ENCODE results near the gene PDIK1L.
"Not testable (repeated sequence)": the region's sequence is repeated elsewhere in the genome, so short reads cannot be mapped to it uniquely, and the experiment has no call there.

Gene PDIK1L

DNA sequence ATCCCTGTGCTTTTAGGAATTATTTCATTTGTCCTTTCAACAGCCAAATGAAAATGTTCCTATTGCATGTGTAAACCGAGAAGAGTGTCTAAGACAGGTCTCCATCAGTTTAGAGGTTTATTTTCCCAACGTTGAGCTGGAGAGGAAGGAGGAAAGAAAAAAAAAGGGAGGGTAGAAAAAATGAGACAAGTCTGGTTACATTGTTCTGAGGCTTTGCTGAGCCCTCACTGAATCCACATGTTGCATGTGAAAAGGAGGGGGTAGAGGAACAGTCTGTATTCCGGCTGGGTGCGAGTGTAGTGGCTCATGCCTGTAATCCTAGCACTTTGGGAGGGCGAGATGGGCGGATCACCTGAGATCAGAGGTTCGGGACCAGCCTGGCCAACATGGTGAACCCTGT, 19.2 kb upstream of the PDIK1L start:
- DNase-seq = no peak

DNA sequence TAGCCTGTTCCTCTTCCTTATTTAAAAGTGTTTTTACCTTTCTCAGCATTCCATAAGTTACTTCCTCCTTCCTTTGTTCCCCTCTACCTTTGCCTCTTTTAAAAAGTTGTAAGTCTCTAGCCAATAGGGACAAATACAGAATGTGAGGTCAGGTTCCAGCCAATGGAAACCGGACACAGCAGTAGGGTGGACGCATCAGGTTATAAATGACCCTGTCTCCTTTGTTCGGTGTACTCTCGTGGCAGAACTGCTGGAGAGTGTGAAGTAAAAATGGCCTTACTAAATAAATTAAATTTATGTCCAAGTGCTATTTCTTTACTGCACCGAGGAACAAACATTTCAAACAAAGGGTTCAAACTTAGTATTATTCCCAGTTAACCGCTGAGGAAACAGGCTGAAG, 18.1 kb upstream of the PDIK1L start:
- not testable (repeated sequence) for DNase-seq

DNA sequence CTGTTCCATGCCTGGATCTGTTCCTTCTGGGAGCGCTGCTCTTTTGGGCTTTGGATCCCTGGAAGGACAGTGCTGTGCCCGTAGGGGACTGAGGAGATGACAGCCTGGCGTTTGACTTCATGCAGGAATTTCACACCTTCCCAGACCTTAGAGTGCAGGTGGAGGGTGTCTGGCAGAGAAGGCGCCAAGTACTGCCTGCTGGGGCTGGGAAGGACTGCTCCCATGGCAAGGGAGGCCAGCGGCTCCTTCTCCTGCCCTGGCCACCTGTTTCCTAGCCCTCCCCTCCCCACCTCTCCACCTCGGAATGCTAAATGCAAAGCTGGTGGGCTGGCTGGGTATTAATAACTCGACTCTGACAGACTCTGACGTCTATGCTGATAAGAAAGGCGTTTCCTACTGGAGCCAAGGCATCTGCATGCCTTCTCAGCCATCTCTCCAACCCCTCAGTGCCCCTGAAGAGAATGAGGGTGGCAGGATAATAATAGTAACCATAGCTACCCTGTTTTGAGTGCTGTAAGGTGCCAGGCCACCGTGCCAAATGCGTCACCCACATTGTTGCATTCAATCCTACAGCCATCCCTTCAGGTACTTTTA, 17.5 kb upstream of the PDIK1L start:
- no peak for DNase-seq

DNA sequence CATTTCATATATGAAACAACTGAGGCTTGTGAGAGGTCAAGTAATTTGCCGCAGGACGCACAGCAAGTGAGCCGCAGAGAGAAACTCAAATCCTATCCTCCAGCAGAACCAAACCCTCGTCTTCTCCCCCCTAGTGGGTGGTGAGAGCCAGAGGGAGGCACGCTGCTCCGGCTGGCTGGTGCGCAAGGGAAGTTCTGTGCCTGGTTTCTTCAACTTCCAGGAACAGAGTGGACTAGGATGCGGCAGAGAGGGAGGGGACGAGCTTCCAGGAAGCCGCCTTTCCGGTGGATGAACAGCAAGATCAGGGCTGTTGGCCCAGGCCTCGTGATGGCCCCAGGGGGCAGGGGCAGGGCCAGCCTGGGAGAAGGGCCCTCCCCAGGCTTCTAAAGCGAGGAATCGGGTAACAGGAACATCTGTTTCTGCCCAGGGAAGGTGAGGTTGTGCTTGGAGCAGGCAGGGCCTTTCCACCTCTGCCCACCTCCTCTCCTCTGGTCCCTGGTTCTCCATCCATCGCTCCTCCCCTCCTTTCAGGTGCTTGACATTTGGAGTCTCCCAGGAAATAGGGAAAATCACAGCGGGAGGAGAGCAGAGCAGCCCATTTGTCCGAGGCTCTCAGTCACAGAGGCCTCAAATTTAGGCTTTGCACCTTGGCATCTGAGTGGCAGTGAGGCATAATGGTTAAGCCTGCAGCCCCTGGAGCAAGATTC, 16.8 kb upstream of the PDIK1L start:
- no peak for DNase-seq

DNA sequence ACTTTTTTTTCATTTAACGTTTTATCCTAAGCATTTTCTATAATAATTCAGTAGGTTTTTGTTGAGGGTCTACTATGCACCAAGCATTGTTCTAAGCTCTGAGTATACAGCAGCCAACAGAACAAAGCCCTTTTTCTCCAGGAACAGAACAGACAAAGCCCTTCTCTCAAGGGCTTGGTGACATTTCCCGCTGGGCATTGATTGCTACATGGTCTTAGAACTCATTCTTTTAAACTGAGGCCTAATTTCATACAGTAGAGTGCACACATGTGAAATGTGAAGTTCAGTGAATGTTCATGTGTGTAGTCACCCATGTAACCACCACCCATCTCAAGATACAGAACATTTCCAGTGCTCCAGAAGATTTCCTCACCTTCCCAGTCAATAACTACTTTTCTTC, 15.2 kb upstream of the PDIK1L start:
- DNase-seq = no peak

DNA sequence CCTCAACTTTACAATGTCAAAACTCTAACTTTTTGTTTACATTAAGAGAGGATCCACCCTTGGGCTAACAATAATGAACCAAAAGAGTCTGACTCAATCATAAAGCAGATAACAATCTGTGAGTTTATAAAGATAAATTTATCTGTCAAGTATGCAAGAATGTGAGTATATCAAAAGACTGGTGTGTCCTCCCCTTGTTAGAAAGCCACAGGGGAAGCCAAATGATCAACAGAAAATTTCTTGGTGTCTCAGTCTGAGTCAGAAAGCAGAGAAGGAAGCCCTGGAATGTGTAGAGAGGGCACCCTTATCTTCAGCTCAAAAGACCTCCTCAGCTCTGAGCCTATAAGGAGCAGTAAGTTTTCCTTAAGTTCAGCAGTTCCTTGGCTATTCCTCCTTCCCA, 13.9 kb upstream of the PDIK1L start:
- DNase-seq = no peak

DNA sequence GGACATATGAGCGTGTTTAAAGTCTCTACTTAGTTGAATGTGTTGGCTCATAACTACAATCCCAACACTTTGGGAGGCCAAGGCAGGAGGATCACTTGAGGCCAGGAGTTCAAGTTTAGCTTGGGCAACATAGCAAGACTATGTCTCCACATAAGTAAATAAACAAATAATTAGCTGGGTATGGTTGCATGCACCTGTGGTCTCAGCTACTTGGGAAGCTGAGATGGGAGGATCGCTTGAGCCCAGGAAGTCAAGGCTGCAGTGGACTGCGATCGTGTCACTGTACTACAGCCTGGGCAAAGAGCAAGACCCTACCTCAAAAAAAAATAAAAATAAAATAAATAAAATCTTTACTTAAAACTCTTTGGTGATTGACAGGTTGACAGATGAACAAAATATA, 13.0 kb upstream of the PDIK1L start:
- no peak for DNase-seq

DNA sequence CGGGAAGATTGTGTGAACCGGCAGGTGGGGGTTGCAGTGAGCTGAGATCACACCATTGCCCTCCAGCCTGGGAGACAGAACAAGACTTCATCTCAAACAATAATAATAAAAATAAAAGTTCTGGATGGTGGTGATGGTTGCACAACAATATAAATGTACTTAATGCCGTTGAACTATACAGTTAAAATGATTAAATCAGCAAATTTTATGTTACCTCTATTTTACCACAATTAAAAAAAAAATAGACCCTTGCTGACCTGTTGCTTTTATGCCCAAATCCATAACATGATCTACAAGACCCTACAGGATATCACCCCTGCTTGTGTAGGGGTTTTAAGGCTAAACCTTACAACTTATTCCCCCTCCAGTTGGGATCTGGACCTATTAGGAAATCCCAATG, 11.8 kb upstream of the PDIK1L start:
- no peak for DNase-seq

DNA sequence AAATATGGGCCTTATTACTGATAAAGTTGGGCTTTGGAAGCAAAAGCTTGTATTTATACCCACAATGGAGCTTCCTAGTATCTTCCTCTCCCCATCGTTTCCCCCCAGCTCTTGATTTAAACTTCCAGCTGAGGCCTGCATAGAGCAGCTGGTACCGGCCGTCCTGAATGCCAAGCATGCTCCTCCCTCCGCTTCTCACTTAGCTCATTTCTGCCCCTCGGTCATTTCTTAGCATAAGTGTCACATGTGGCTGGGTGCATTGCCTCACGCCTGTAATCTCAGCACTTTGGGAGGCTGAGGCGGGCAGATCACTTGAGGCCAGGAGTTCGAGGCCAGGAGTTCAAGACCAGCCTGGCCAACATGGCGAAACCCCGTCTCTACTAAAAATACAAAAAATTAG, 11.4 kb upstream of the PDIK1L start:
- DNase-seq = not testable (repeated sequence)

DNA sequence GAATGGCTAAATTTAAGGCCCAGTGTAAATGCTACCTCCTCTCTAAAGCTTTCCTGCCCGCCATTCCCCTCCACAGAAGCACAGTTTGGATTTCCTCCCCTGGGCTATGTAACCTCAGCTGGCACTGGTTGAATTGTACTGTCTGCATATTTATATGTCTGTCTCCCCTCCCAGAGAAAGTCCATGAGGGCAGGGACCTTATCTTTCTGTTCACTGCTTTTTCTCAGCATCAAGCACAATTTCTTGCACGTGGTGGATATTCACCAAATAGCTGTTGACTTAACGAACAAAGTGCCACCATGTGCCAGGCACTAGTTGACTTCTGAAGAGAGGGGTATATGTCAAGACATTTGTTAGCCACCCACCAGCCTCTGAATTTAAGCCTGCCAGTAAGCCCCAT, 9.5 kb upstream of the PDIK1L start:
- no peak for DNase-seq

DNA sequence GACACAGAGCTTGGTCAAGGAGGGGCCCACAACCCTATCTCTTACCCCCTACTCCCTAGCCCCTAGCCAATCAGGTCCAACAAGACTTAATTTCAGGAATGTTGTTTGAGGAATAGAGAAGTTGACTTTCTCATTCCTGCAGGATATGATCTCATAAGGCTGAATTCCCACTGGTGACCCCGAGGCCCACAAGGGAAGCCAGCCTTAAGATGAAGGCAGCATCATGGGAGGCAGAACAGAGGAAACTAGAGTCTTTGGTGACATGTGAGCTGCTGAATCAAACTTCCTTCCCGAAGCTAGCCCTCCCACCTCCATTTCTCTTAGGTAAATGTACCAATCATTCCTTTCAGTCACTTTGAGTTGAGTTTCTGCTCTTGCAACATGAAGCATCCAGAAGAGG, 9.1 kb upstream of the PDIK1L start:
- no peak for DNase-seq

DNA sequence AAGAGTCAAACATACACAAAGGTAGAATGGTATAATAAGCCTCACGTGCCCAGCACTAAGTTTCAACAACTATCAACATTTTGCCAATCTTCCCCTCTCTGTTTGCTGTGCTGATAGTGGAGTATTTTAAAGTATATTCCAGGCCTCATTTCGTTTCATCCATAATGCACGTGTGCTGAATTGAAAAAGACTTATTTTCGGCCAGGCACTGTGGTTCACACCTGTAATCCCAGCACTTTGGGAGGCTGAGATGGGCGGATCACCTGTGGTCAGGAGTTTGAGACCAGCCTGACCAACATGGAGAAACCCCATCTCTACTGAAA, 6.4 kb upstream of the PDIK1L start:
- DNase-seq = not testable (repeated sequence)

DNA sequence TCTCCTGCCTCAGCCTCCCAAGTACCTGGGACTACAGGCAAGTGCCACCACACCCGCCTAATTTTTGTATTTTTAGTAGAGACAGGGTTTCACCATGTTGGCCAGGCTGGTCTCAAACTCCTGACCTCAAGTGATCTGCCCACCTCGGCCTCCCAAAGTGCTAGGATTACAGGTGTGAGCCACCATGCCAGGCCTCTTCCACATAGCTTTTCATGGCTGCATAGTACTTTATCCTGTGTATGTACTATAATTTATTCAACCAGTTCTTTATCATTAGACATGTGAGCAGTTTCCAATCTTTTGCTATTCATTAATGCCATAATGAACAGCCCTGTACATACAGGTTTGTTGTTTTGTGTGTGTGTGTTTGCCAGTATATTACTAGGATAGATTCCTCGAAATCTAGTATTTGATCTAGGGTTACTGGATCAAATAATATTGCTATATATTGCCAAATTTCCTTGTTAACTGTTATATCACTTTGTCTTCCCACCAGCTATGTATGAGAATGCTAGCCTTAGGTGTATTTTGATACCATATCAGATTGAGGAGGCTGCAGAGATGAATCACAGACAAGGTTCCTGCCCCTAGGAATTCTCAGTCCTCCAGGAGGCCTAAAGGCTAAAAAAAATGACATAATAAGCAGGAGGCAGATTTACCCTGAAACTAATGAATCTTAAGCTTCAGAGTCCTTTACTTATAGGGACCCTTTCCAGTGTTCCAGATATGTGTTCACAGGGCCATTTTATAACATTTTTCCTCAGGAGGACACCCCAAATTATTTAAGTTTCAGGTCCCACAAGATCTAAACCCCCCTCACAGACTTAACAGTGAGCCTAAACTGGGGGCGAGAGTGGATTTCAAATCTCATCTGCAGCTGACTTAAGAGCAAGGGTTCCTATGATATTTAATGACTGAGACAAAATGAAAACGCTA, 2.1 kb upstream of the PDIK1L start:
- no peak for DNase-seq

DNA sequence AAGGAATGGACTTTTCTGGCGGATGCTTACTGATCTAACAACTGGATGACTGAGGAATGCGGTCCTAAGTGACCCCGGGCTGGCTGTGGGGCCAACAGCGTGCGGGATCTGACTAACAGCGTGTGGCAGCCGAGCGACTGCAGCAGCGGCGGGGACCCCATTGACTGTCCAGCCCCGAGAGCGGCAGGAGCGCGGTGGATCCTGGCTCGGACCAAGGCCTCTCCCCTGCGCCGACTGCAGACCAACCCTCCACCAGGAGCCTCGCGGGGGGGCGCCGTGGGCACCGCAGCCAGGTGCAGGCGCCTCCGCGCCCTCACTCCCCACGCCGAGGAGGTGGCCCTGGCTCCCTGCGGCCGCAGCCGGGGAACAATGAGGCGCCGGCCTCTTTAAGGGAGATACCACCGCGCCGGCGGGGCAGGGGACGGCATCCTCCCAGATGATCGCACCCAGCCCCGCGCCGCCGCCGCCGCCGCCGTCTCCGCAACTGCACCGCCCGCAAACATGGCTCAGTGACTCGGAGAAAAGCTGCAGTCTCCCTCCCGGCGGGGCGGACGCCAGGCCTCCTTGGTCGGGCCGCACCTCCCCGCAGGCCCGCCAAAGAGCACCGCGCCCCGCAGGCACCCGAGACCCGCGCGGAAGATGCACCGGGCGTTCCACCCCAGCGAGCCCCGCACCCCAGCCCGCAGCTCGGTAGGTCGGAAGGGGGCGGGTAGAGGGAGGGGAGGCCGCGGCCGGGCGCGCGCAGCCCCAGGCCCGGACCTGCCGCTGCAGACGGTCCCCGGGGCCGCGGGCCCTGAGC, 694 bp upstream of the PDIK1L start:
- peak; percentile 34 for DNase-seq

DNA sequence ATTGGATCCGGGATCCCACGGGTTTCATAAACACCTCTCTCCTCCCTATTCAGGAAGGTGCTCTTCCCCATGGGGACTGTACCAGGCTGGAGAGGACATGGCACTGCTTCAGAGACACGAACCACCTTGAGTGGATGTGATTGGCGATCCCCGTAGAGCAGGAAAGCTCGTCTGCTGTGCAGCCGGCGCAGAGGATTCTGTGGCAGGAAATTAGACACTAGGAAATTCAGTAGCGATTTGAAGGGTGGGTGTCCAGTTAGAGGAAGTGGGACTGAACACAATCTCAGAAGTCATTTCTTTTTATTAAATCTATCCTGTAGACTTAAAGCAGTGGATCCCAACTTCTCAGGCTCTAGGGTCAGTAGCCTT, 767 bp downstream of the PDIK1L start:
- no peak for DNase-seq

DNA sequence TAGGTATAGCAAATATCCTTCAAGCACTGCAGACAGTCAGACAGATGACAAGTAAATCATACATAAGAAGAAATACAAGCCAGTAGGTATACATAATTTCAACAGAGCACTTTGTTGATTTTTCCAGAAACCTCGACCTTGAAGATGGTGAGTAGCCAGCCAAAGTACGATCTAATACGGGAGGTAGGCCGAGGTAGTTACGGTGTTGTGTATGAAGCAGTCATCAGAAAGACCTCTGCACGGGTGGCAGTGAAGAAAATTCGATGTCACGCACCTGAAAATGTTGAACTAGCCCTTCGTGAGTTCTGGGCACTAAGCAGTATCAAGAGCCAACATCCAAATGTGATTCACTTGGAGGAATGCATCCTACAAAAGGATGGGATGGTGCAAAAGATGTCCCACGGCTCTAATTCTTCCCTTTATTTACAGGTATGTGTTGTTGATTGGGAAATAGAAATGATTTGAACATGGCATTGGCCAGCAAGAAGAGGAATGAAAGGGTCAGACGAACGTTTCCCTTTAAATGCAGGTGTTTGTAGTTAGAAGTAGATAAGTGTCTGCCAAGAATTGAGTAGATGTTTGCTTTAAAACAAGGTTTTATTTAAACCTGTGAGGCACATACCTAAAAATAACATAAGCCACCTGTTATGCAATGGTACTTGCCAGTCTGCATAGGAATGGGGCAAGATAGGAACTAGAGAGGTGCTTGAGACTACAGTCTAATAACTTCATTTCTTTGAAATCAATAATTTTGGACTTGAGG, 2.7 kb downstream of the PDIK1L start:
- no peak for DNase-seq

DNA sequence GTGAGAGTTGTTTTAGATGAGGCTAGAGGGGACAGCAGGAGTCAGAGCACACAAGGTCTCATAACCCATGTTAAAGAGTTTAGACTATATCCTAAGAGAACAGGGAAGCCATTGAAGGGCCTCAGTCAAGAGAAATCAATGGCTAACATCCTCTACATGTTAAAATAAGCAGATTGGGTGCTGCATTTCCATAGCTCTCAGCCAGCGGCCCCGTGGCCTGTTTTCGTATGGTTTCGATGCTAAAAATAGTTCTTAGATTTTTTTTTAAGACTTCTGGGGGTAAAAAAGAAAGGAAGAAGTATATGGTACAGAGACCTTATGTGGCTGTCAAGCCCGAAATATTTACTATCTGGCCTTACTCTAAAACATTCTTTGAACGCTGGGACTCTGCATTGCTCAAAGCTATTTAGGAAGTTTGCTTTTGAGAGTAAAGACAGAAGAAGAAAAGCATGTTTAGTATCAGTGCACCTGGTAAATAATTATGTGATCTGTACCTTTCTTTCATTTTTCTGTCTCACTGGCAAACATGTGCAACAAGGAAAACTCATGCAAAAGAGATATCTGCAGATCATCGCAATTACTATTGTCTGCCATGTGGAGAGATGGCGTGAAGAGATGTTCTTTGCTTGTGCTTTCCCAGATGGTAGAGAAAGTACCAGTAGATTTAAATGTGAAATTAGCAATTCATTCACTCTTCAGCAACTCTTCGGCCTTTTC, 8.4 kb downstream of the PDIK1L start:
- DNase-seq = no peak

DNA sequence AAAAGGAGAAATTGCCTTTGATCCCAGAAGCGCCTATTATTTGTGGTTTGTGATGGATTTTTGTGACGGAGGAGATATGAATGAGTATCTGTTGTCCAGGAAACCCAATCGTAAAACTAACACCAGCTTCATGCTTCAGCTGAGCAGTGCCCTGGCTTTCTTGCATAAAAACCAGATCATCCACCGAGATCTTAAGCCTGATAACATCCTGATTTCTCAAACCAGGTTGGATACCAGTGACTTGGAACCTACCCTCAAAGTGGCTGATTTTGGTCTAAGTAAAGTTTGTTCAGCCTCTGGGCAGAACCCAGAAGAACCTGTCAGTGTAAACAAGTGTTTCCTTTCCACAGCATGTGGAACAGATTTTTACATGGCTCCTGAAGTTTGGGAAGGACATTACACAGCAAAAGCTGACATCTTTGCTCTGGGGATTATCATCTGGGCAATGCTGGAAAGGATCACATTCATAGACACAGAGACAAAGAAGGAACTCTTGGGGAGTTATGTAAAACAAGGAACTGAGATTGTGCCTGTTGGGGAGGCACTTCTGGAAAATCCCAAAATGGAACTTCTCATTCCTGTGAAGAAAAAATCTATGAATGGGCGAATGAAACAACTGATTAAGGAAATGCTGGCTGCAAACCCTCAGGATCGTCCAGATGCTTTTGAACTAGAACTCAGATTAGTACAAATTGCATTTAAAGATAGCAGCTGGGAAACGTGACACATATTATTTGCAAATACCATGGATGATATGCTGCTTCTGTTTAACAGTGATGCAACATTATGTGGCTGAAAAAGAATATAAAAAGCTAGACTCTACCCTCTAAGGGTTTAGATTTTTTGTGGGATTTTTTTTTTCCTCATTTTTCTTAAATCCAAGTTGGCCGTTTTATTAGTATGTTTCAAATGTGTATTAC, 10.5 kb downstream of the PDIK1L start:
- DNase-seq = no peak

DNA sequence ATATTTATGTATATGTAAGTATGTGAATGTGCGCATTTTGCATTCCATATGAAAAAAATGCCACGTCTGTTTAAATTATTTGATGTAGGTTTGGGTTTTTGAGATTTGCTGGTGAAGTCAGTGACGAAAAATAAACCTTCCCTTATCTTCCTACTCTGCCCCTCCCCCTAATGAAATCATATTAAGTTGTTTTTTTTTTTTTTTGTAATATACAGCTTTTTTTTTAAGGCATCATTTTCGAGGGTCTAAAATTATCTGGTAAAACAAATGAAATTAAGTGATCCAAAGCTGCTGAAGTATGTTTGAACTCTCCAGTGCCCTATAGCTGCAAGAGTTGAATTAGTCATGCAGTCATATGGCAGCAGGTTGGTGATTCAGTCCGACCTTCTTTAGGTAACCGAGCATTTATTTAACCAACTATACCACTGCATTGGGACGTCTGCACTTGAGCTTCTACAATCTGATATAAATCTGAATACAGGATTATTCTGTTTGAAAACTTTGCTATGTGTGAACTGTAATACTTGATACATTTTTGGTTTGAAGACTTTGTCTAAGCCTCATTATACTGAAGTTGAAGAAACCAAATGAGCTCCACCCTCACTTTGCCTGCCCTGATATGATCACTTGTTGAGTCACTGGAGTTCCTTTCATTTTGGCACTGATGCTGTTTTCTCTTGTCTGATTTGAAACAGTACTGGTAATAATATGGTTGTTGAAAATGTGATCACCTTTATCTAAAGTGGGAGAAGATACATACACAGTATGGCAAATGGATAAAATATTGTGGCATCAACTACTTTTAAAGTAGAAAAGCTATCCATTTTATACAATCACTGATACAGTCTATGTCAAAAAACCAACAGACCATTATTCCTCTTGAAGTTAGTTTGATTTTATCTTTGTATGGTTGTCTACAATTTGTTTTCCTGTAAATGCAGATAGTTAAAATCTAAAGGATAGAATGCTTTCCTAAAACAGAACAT, 11.7 kb downstream of the PDIK1L start:
- peak; percentile 6 for DNase-seq
